MCF 10A (cell line): ENCODE results near the gene HLX. TPM values are rescaled to one million over a fixed set of nuclear protein-coding genes. Genes with fewer than 3 reads are reported as not detected.
A peak's percentile ranks its signal among the peaks of the same experiment; 100 is the strongest.

Source experiments
- BruUV-seq: library from RNA; stranded (reverse); fragments of 400-500 nt; replicated peaks from 2 replicates; lab custom pipeline; 2021; lab: Mats Ljungman, UMichigan
- CTCF ChIA-PET: fragments of 300-600 bp; sonication (Branson Sonifier 250); formaldehyde crosslinking; extraction: SDS; loops from one replicate; lab custom pipeline; 2021; ENCODE audit warnings: antibody characterized with exemption, inconsistent platforms; lab: Yijun Ruan, JAX
- POLR2A ChIA-PET: fragments of 300-600, 350-650 bp; sonication (Branson Sonifier 250); formaldehyde crosslinking; extraction: SDS; loops from one replicate; lab custom pipeline; 2020; ENCODE audit warnings: antibody characterized with exemption, inconsistent platforms; lab: Yijun Ruan, JAX
- DNase-seq: peaks from one replicate; pipeline ENCODE4 v3.0.0-alpha.2; 2018; ENCODE audit not compliant: unreplicated experiment
- H3K27ac Mint-ChIP-seq: one replicate; pipeline ENCODE4 v1.8.0; 2022; ENCODE audit warnings: mild to moderate bottlenecking, low read depth, mixed read lengths; ENCODE audit not compliant: unreplicated experiment
- H3K27me3 Mint-ChIP-seq: one replicate; pipeline ENCODE4 v1.8.0; 2022; ENCODE audit warnings: mixed read lengths; ENCODE audit not compliant: insufficient read depth, unreplicated experiment
- H3K36me3 Mint-ChIP-seq: one replicate; pipeline ENCODE4 v1.8.0; 2022; ENCODE audit warnings: mild to moderate bottlenecking, moderate library complexity, mixed read lengths; ENCODE audit not compliant: insufficient read depth, unreplicated experiment
- H3K4me1 Mint-ChIP-seq: one replicate; pipeline ENCODE4 v1.8.0; 2022; ENCODE audit warnings: mixed read lengths; ENCODE audit not compliant: insufficient read depth, unreplicated experiment
- H3K4me3 Mint-ChIP-seq: one replicate; pipeline ENCODE4 v1.8.0; 2022; ENCODE audit warnings: mild to moderate bottlenecking, moderate library complexity, mixed read lengths; ENCODE audit not compliant: unreplicated experiment
- H3K9me3 Mint-ChIP-seq: one replicate; pipeline ENCODE4 v1.8.0; 2022; ENCODE audit warnings: mixed read lengths; ENCODE audit not compliant: unreplicated experiment
- CTCF ChIP-seq: fragments of 200-600 bp; IDR thresholded peaks from one replicate; pipeline ENCODE4 v1.8.0; 2022; ENCODE audit warnings: antibody characterized with exemption, mild to moderate bottlenecking; ENCODE audit not compliant: unreplicated experiment
- intact Hi-C: fragments of 100-400 bp; cut with micrococcal nuclease; formaldehyde crosslinking; loops from 2 replicates; pipeline ENCODE4 v1.14.1; 2022
- total RNA-seq: library from RNA; stranded (reverse); gene quantifications from 2 replicates; pipeline ENCODE4 v1.2.3, GENCODE V29; 2022

Gene HLX
- total RNA-seq, 1 experiment from 2014 or later: 2.3 TPM

- no peaks in the 10 kb centered on the region for H3K9me3 Mint-ChIP-seq
- peaks cover 28% of the 10 kb centered on the region for H3K4me1 Mint-ChIP-seq
- H3K27me3 Mint-ChIP-seq: no peaks in the 10 kb centered on the region
- no peak overlapping the region for H3K4me3 Mint-ChIP-seq
- ChIA-PET CTCF (interaction anchor here (0.5 to 8.1 kb wide), 18 partner anchors 17 to 1391 kb away, joined by 3 to 81 read pairs (median 5); no protein-coding TSS in a partner anchor), POLR2A (interaction anchor here (0.7 to 1.3 kb wide), 4 partner anchors 14 to 297 kb away, joined by 3 read pairs; no protein-coding TSS in a partner anchor)
- TF ChIP-seq CTCF: no peak
- intact Hi-C loops: loop anchor here (1.0 to 2.0 kb wide), 2 partner anchors 27 to 56 kb away; partner anchors contain the start of gene HLX
- BruUV-seq: no TSS peak
- no peaks in the 10 kb centered on the region for H3K36me3 Mint-ChIP-seq
- DNase-seq: peak; percentile 97
- H3K27ac Mint-ChIP-seq: no peak overlapping the region
Observed at GRCh38 chr1:220906561-220907334, 27.5 kb downstream of the HLX start.

- CTCF ChIA-PET: interaction anchor here (0.6 to 8.1 kb wide), 20 partner anchors 11 to 1354 kb away, joined by 3 to 81 read pairs (median 4); no protein-coding TSS in a partner anchor
- Mint-ChIP-seq H3K4me3 (no peak overlapping the region), H3K4me1 (peaks cover 21% of the 10 kb centered on the region), H3K27me3 (no peaks in the 10 kb centered on the region), H3K9me3 (no peaks in the 10 kb centered on the region), H3K27ac (no peak overlapping the region), H3K36me3 (no peaks in the 10 kb centered on the region)
- POLR2A ChIA-PET: interaction anchor here (1.3 kb wide), 1 partner anchor 132 kb away, joined by 3 read pairs; no protein-coding TSS in a partner anchor
- BruUV-seq: no TSS peak
- intact Hi-C loops: loop anchor here (1.0 kb wide), 2 partner anchors 82 to 295 kb away; no protein-coding TSS in a partner anchor
- peak; percentile 58 for TF ChIP-seq CTCF
- DNase-seq: peak; percentile 56
Observed at GRCh38 chr1:220908757-220909156, 29.5 kb downstream of the HLX start.

- intact Hi-C loops: no loop called here
- ChIA-PET POLR2A (no interaction called here), CTCF (interaction anchor here (0.5 to 8.1 kb wide), 7 partner anchors 9 to 523 kb away, joined by 3 to 81 read pairs (median 4); no protein-coding TSS in a partner anchor)
- TF ChIP-seq CTCF: no peak
- H3K4me1 Mint-ChIP-seq: peaks cover 21% of the 10 kb centered on the region
- DNase-seq: no peak
- BruUV-seq: no TSS peak
- no peaks in the 10 kb centered on the region for H3K27me3 Mint-ChIP-seq
- H3K4me3 Mint-ChIP-seq: no peak overlapping the region
- H3K9me3 Mint-ChIP-seq: no peaks in the 10 kb centered on the region
- H3K36me3 Mint-ChIP-seq: no peaks in the 10 kb centered on the region
- no peak overlapping the region for H3K27ac Mint-ChIP-seq
Observed at GRCh38 chr1:220910021-220910420, 30.8 kb downstream of the HLX start.
